Measurements from ENCODE around the gene CALY.

CALY gene

DNA sequence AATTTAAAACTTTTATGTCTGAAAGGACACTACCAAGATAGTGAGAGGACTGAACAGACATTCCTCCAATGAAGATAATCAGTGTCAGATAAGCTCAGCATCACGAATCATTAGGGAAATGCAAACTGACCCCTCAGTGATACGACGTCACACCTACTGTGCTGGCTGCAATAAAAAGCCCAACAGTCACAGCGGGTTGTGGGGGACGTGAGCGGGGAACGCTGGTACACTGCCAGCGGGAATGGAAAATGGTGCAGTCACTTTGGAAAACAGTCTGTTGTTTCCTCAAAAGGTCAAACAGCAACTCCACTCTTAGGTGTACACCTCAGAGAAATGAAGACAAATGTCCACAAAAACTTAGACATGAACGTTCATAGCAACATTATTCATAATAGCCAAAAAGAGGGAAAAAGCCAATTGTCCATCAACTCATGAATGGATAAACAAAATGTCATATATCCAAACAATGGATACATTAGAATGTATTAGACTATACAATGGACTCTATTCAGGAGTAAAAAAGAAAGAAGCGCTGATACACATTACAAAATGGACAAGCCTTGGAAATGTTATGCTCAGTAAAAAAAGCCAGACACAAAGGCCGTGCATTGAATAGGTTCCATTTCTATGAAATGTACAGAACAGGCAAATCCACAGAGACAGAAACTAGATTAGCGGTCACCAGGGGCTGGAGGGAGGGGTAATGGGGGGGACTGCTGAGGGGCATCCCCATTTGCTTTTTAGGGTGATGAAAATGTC is 38.8 kb upstream of the CALY start (continued):
- peak; percentile 81 for TF ChIP-seq ZNF600 (tag by site-specific recombination; IDR thresholded peaks at IDR 0.05)
- TF ChIP-seq HOXA7 (CRISPR knock-in tag; IDR thresholded peaks at IDR 0.05; ENCODE audit: borderline replicate concordance): no peak
- no peak for TF ChIP-seq ZNF248 (tag by site-specific recombination; IDR thresholded peaks at IDR 0.05)
- no peak for TF ChIP-seq SP2 (tag by site-specific recombination; IDR thresholded peaks at IDR 0.05)
- TF ChIP-seq, protein P1, sequence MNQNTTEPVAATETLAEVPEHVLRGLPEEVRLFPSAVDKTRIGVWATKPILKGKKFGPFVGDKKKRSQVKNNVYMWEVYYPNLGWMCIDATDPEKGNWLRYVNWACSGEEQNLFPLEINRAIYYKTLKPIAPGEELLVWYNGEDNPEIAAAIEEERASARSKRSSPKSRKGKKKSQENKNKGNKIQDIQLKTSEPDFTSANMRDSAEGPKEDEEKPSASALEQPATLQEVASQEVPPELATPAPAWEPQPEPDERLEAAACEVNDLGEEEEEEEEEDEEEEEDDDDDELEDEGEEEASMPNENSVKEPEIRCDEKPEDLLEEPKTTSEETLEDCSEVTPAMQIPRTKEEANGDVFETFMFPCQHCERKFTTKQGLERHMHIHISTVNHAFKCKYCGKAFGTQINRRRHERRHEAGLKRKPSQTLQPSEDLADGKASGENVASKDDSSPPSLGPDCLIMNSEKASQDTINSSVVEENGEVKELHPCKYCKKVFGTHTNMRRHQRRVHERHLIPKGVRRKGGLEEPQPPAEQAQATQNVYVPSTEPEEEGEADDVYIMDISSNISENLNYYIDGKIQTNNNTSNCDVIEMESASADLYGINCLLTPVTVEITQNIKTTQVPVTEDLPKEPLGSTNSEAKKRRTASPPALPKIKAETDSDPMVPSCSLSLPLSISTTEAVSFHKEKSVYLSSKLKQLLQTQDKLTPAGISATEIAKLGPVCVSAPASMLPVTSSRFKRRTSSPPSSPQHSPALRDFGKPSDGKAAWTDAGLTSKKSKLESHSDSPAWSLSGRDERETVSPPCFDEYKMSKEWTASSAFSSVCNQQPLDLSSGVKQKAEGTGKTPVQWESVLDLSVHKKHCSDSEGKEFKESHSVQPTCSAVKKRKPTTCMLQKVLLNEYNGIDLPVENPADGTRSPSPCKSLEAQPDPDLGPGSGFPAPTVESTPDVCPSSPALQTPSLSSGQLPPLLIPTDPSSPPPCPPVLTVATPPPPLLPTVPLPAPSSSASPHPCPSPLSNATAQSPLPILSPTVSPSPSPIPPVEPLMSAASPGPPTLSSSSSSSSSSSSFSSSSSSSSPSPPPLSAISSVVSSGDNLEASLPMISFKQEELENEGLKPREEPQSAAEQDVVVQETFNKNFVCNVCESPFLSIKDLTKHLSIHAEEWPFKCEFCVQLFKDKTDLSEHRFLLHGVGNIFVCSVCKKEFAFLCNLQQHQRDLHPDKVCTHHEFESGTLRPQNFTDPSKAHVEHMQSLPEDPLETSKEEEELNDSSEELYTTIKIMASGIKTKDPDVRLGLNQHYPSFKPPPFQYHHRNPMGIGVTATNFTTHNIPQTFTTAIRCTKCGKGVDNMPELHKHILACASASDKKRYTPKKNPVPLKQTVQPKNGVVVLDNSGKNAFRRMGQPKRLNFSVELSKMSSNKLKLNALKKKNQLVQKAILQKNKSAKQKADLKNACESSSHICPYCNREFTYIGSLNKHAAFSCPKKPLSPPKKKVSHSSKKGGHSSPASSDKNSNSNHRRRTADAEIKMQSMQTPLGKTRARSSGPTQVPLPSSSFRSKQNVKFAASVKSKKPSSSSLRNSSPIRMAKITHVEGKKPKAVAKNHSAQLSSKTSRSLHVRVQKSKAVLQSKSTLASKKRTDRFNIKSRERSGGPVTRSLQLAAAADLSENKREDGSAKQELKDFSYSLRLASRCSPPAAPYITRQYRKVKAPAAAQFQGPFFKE (tag by site-specific recombination; IDR thresholded peaks at IDR 0.05; ENCODE audit: borderline replicate concordance): no peak
- TF ChIP-seq, protein P2, sequence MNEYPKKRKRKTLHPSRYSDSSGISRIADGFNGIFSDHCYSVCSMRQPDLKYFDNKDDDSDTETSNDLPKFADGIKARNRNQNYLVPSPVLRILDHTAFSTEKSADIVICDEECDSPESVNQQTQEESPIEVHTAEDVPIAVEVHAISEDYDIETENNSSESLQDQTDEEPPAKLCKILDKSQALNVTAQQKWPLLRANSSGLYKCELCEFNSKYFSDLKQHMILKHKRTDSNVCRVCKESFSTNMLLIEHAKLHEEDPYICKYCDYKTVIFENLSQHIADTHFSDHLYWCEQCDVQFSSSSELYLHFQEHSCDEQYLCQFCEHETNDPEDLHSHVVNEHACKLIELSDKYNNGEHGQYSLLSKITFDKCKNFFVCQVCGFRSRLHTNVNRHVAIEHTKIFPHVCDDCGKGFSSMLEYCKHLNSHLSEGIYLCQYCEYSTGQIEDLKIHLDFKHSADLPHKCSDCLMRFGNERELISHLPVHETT (tag by site-specific recombination; IDR thresholded peaks at IDR 0.05): no peak
- TF ChIP-seq, protein P3, sequence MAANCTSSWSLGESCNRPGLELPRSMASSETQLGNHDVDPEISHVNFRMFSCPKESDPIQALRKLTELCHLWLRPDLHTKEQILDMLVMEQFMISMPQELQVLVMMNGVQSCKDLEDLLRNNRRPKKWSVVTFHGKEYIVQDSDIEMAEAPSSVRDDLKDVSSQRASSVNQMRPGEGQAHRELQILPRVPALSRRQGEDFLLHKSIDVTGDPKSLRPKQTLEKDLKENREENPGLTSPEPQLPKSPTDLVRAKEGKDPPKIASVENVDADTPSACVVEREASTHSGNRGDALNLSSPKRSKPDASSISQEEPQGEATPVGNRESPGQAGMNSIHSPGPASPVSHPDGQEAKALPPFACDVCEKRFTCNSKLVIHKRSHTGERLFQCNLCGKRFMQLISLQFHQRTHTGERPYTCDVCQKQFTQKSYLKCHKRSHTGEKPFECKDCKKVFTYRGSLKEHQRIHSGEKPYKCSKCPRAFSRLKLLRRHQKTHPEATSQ (tag by site-specific recombination; IDR thresholded peaks at IDR 0.05): no peak
- no peak for TF ChIP-seq ZNF174 (tag by site-specific recombination; IDR thresholded peaks at IDR 0.05)
- TF ChIP-seq ZNF366 (tag by site-specific recombination; conservative IDR thresholded peaks at IDR 0.05): no peak
- TF ChIP-seq, protein P4, sequence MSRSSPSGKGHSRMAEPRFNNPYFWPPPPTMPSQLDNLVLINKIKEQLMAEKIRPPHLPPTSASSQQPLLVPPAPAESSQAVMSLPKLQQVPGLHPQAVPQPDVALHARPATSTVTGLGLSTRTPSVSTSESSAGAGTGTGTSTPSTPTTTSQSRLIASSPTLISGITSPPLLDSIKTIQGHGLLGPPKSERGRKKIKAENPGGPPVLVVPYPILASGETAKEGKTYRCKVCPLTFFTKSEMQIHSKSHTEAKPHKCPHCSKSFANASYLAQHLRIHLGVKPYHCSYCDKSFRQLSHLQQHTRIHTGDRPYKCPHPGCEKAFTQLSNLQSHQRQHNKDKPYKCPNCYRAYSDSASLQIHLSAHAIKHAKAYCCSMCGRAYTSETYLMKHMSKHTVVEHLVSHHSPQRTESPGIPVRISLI (tag by site-specific recombination; IDR thresholded peaks at IDR 0.05): no peak
- peak; percentile 91 for TF ChIP-seq ZBTB21 (tag by site-specific recombination; IDR thresholded peaks at IDR 0.05)
- TF ChIP-seq ZNF394 (tag by site-specific recombination; IDR thresholded peaks at IDR 0.05; ENCODE audit: borderline replicate concordance): no peak
- TF ChIP-seq SP7 (tag by site-specific recombination; IDR thresholded peaks at IDR 0.05): 0 out of 2 replicates have a peak, but pooled peaks have one; percentile 18
- TF ChIP-seq ZNF514 (tag by site-specific recombination; IDR thresholded peaks at IDR 0.05): no peak
- TF ChIP-seq ZNF335 (tag by site-specific recombination; conservative IDR thresholded peaks at IDR 0.05): peak; percentile 75
- TF ChIP-seq ZNF426 (tag by site-specific recombination; IDR thresholded peaks at IDR 0.05): no peak
- peak; percentile 91 for TF ChIP-seq ZNF423 (tag by site-specific recombination; IDR thresholded peaks at IDR 0.05)
- no peak for TF ChIP-seq ZNF777 (tag by site-specific recombination; IDR thresholded peaks at IDR 0.05; ENCODE audit: borderline replicate concordance)
- no peak for TF ChIP-seq SALL2 (tag by site-specific recombination; IDR thresholded peaks at IDR 0.05; ENCODE audit: borderline replicate concordance)
- TF ChIP-seq ZNF664 (tag by site-specific recombination; IDR thresholded peaks at IDR 0.05): no peak
- TF ChIP-seq ZNF747 (tag by site-specific recombination; IDR thresholded peaks at IDR 0.05): no peak
- no peak for TF ChIP-seq ZNF830 (tag by site-specific recombination; IDR thresholded peaks at IDR 0.05; ENCODE audit: low read depth)
- no peak for TF ChIP-seq ZNF266 (tag by site-specific recombination; IDR thresholded peaks at IDR 0.05; ENCODE audit: low read depth)
- no peak for TF ChIP-seq KLF1 (tag by site-specific recombination; IDR thresholded peaks at IDR 0.05)
- TF ChIP-seq ZSCAN16 (tag by site-specific recombination; IDR thresholded peaks at IDR 0.05): no peak
- TF ChIP-seq ZNF221 (tag by site-specific recombination; IDR thresholded peaks at IDR 0.05; ENCODE audit: borderline replicate concordance): no peak
- no peak for TF ChIP-seq ZNF157 (tag by site-specific recombination; IDR thresholded peaks at IDR 0.05)
- TF ChIP-seq ZNF112 (tag by site-specific recombination; IDR thresholded peaks at IDR 0.05): no peak
- TF ChIP-seq ZNF19 (tag by site-specific recombination; IDR thresholded peaks at IDR 0.05; ENCODE audit: low read depth): no peak
- TF ChIP-seq ZBTB1 (tag by site-specific recombination; IDR thresholded peaks at IDR 0.05): no peak
- TF ChIP-seq GFI1B (tag by site-specific recombination; IDR thresholded peaks at IDR 0.05): no peak
- TF ChIP-seq REPIN1 (tag by site-specific recombination; IDR thresholded peaks at IDR 0.05; ENCODE audit: low read depth): no peak
- TF ChIP-seq ZSCAN23 (tag by site-specific recombination; IDR thresholded peaks at IDR 0.05): no peak
